NCI-H2107 treated with DMSO at 0.1 percent for 48 hours (cell line): ENCODE measurements around the gene ARF3.

Experiments used
- DNase-seq: peaks from one replicate; lab custom pipeline; 2025; ENCODE audit not compliant: unreplicated experiment; lab: John Stamatoyannopoulos, UW

The ARF3 gene

GRCh38 chr12:48982397-48983080, 25.3 kb upstream of the ARF3 start:
- DNase-seq, result no peak

- no peak for DNase-seq
These were observed 24.5 kb upstream of the ARF3 start for GRCh38 chr12:48981757-48982157.

GRCh38 chr12:48980953-48981756, 23.9 kb upstream of the ARF3 start:
- DNase-seq, result no peak

GRCh38 chr12:48980389-48980952, 23.2 kb upstream of the ARF3 start:
- DNase-seq, result no peak

GRCh38 chr12:48979602-48980388, 22.5 kb upstream of the ARF3 start:
- no peak for DNase-seq

GRCh38 chr12:48978741-48979601, 21.7 kb upstream of the ARF3 start:
- no peak for DNase-seq

GRCh38 chr12:48978291-48978740, 21.0 kb upstream of the ARF3 start, which contains the start of gene WNT1:
TSS of gene WNT1 (plus strand) at chr12:48978322. CDS start at chr12:48978651, 329 bp downstream.
- DNase-seq, result no peak

- no peak for DNase-seq
These were observed 20.3 kb upstream of the ARF3 start for GRCh38 chr12:48977290-48978281.

GRCh38 chr12:48973941-48974673, 16.8 kb upstream of the ARF3 start:
- DNase-seq, result no peak

GRCh38 chr12:48973531-48973930, 16.2 kb upstream of the ARF3 start:
- DNase-seq, result no peak

- DNase-seq, result no peak
These were observed 15.7 kb upstream of the ARF3 start for GRCh38 chr12:48972952-48973483.

- DNase-seq, result no peak
These were observed 15.1 kb upstream of the ARF3 start for GRCh38 chr12:48972213-48972951.

- DNase-seq, result no peak
These were observed 13.5 kb upstream of the ARF3 start for GRCh38 chr12:48970702-48971334.

- no peak for DNase-seq
These were observed 12.8 kb upstream of the ARF3 start for GRCh38 chr12:48969833-48970701.

GRCh38 chr12:48969160-48969771, 12.0 kb upstream of the ARF3 start:
- no peak for DNase-seq

- no peak for DNase-seq
These were observed 11.2 kb upstream of the ARF3 start for GRCh38 chr12:48968467-48968866.
